OCI-LY3 (cell line): ENCODE data around the gene ZNF846.

Experiments
- H2AFZ ChIP-seq: fragments of 200-600, 300-600 bp; shearing (Covaris generic); 2 replicates; pipeline ENCODE4 v1.6.0; 2014; ENCODE audit warnings: antibody characterized with exemption, low read depth, low read length
- H3K27ac ChIP-seq: fragments of 200-600, 300-600 bp; sonication (generic); 2 replicates; pipeline ENCODE4 v1.5.1; 2014; ENCODE audit warnings: mild to moderate bottlenecking, low read length, moderate library complexity, mixed read lengths
- H3K27me3 ChIP-seq: fragments of 200-600, 300-600 bp; sonication (generic); 2 replicates; pipeline ENCODE4 v1.6.1; 2014; ENCODE audit warnings: low read depth, low read length, mixed read lengths
- H3K36me3 ChIP-seq: fragments of 200-600, 300-600 bp; sonication (generic); replicated peaks from 2 replicates; pipeline ENCODE3; 2014; ENCODE audit warnings: low read depth, low read length, mixed read lengths
- H3K4me1 ChIP-seq: fragments of 300-600, 200-600 bp; sonication (generic); 2 replicates; pipeline ENCODE4 v1.6.1; 2014; ENCODE audit warnings: low read length, mixed read lengths
- H3K4me2 ChIP-seq: fragments of 200-600, 300-600 bp; sonication (generic); 2 replicates; pipeline ENCODE4 v1.6.1; 2014; ENCODE audit warnings: low read length, mixed read lengths
- H3K4me3 ChIP-seq: fragments of 300-600, 200-600 bp; sonication (generic); 2 replicates; pipeline ENCODE4 v1.5.1; 2014; ENCODE audit warnings: antibody characterized with exemption, mild to moderate bottlenecking, low read length, moderate library complexity
- H3K79me2 ChIP-seq: fragments of 300-600, 200-600 bp; shearing (Covaris generic); 2 replicates; pipeline ENCODE4 v1.6.1; 2014; ENCODE audit warnings: mild to moderate bottlenecking, low read length, mixed read lengths
- H3K9ac ChIP-seq: fragments of 300-600, 200-600 bp; shearing (Covaris generic); 2 replicates; pipeline ENCODE4 v1.6.0; 2014; ENCODE audit warnings: mild to moderate bottlenecking, low read length, moderate library complexity
- H3K9me3 ChIP-seq: fragments of 200-600, 300-600 bp; shearing (Covaris generic); 2 replicates; pipeline ENCODE4 v1.6.1; 2014; ENCODE audit warnings: low read length, mixed read lengths; ENCODE audit not compliant: insufficient read depth
- H4K20me1 ChIP-seq: fragments of 200-600, 300-600 bp; sonication (generic); 2 replicates; pipeline ENCODE4 v1.6.1; 2016; ENCODE audit warnings: low read length, mixed read lengths; ENCODE audit not compliant: insufficient read depth
- CTCF ChIP-seq: fragments of 200-600, 300-600 bp; sonication (generic); IDR thresholded peaks from 2 replicates; pipeline ENCODE4 v1.5.1; 2014; ENCODE audit warnings: antibody characterized with exemption, low read length, low read depth
- EZH2phosphoT487 ChIP-seq: fragments of 200-600 bp; shearing (Covaris generic); IDR thresholded peaks from 2 replicates; pipeline ENCODE4 v1.6.1; 2018; ENCODE audit warnings: antibody characterized with exemption, mixed run types, low read depth

The ZNF846 gene

DNA sequence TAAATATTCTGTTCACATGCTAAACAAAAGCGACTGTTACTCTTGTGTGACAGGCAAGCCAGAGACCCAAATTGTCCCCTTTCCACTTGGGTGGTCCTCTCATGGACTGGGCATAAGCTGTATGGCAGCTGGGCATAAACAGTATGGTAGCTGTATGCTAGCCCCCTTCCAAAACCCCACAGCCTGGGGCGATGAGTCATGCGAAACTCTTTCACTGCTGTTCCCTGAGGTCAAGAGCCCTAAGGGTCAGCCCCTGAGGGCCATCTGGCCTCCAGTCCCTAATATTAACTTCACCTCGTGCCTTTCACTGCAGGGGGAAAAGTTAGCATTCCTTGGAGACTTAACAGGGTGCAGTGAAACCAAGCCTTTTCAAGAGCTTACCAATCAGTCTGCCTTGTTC, 48.0 kb downstream of the ZNF846 start:
- no peak overlapping the region for H3K27ac ChIP-seq
- H4K20me1 ChIP-seq: no peaks in the 10 kb centered on the region
- H3K4me2 ChIP-seq: no peak overlapping the region

DNA sequence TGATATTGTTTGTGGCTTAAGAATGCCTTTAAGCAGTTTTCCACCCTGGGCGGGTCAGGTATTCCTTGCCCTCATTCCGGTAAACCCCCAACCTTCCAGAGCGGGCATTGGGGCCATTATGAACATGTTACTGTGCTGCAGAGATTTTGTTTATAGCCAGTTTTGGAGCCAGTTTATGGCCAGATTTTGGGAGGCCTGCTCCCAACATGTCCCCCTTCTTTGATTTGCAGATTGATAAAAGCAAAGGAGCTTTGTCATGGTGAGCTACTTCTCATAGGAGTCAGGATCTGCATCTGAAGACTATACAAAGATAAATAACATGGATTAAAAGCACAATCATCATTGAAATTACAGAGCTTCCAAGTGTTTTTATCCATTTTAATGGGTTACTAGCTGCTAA, 56.7 kb downstream of the ZNF846 start:
- no peaks in the 10 kb centered on the region for H4K20me1 ChIP-seq
- TF ChIP-seq EZH2phosphoT487 (no peak), CTCF (no peak)
- no peaks in the 10 kb centered on the region for H3K27me3 ChIP-seq
- no peaks in the 10 kb centered on the region for H3K79me2 ChIP-seq
- no peak overlapping the region for H3K9ac ChIP-seq
- peaks cover 5% of the 10 kb centered on the region; the same call in 1 of the 2 replicates for H3K4me1 ChIP-seq
- no peak overlapping the region for H3K4me2 ChIP-seq
- no peak overlapping the region for H3K27ac ChIP-seq
- no peak overlapping the region for H2AFZ ChIP-seq
- H3K36me3 ChIP-seq: no peaks in the 10 kb centered on the region
- H3K9me3 ChIP-seq: peaks cover 17% of the 10 kb centered on the region
- H3K4me3 ChIP-seq: no peak overlapping the region

More for the DNA sequence above, 48.0 kb downstream of the ZNF846 start:
- Histone ChIP-seq H3K79me2 (no peaks in the 10 kb centered on the region), H2AFZ (no peak overlapping the region), H3K9ac (no peak overlapping the region), H3K4me3 (no peak overlapping the region), H3K36me3 (no peaks in the 10 kb centered on the region), H3K4me1 (peaks cover 10% of the 10 kb centered on the region), H3K27me3 (no peaks in the 10 kb centered on the region), H3K9me3 (no peaks in the 10 kb centered on the region)
- TF ChIP-seq EZH2phosphoT487: no peak
- no peak for TF ChIP-seq CTCF

- TF ChIP-seq CTCF (no peak), EZH2phosphoT487 (no peak)
- Histone ChIP-seq H2AFZ (no peak overlapping the region; the same call in 1 of the 2 replicates), H4K20me1 (no peaks in the 10 kb centered on the region), H3K36me3 (no peaks in the 10 kb centered on the region), H3K27me3 (no peaks in the 10 kb centered on the region), H3K9ac (no peak overlapping the region), H3K4me3 (no peak overlapping the region), H3K27ac (no peak overlapping the region), H3K4me1 (peaks cover 5% of the 10 kb centered on the region; the same call in 1 of the 2 replicates), H3K79me2 (no peaks in the 10 kb centered on the region), H3K4me2 (no peak overlapping the region), H3K9me3 (peaks cover 17% of the 10 kb centered on the region)
Measured at GRCh38 chr19:9709305-9709704, 59.2 kb downstream of the ZNF846 start.

DNA sequence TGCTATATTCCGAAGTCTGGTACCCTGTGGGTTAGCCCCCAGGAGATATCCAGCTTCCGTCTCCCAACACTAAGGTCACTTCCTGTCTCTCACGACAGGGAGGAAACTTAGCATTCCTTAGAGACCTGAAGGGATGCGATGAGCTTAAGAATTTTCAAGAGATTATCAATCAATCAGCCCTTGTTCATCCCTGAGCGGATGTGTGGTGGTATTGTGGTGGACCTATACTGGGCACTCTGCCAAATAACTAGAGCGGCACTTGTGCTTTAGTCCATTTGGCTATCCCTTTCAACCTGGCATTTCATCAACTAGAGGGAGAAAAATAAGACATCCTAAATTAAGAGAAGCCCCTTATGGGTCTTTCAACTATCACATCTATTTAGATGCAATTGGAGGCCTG, 62.7 kb downstream of the ZNF846 start:
- no peak for TF ChIP-seq CTCF
- no peak for TF ChIP-seq EZH2phosphoT487
- H3K4me3 ChIP-seq: no peak overlapping the region
- no peaks in the 10 kb centered on the region for H3K79me2 ChIP-seq
- H3K4me2 ChIP-seq: no peak overlapping the region
- H3K9me3 ChIP-seq: peaks cover 12% of the 10 kb centered on the region; the same call in 1 of the 2 replicates
- no peak overlapping the region for H3K27ac ChIP-seq
- no peaks in the 10 kb centered on the region for H3K36me3 ChIP-seq
- no peak overlapping the region for H2AFZ ChIP-seq
- H3K4me1 ChIP-seq: peaks cover 5% of the 10 kb centered on the region; the same call in 1 of the 2 replicates
- no peak overlapping the region for H3K9ac ChIP-seq
- no peaks in the 10 kb centered on the region for H4K20me1 ChIP-seq
- H3K27me3 ChIP-seq: no peaks in the 10 kb centered on the region
